ENCODE measurements around the gene GPC4. TPM values are rescaled to one million over a fixed set of nuclear protein-coding genes. Genes with fewer than 3 reads are reported as not detected.

The GPC4 gene
- total and polyA plus RNA-seq, 2 experiments from 2014 or later: 124 to 183 TPM

Other genes with a start within 250 kb of the GPC4 start
- not detected in 2 replicates for gene TFDP3, start 197.1 kb downstream of the GPC4 start, total RNA-seq (2014; rRNA removed; shearing (Covaris generic))
- not detected in 2 replicates for gene TFDP3, start 197.1 kb downstream of the GPC4 start, polyA plus RNA-seq (2016; fragmentation: Nextera tagmentation; extraction: Ambion mirVana)

Data from GM23338 (cell line).